ENCODE data around the gene DISC1.

DNA sequence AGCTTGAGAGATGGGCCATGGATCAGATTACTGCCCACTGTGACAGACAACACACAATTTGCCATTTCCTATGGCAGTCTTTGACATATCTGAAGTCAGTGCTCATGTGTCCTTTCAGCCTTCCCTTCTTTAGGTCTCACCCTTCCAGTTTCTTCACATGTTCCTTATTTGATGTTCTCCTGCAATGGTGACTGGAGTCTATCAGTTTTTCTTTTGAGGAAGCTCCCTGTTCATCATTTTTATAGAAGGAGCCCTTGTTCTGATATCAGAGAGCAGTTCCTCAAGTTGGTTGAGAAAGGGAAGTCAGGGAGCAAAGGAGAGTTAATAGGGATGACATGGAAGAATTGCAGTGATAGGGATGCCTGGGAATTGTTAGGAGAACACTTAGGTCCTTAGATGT, 42.2 kb downstream of the DISC1 start:
- TF ChIP-seq EZH2 (IDR thresholded peaks at IDR 0.05; ENCODE audit: borderline replicate concordance, low read length), result no peak
- TF ChIP-seq, protein P1, sequence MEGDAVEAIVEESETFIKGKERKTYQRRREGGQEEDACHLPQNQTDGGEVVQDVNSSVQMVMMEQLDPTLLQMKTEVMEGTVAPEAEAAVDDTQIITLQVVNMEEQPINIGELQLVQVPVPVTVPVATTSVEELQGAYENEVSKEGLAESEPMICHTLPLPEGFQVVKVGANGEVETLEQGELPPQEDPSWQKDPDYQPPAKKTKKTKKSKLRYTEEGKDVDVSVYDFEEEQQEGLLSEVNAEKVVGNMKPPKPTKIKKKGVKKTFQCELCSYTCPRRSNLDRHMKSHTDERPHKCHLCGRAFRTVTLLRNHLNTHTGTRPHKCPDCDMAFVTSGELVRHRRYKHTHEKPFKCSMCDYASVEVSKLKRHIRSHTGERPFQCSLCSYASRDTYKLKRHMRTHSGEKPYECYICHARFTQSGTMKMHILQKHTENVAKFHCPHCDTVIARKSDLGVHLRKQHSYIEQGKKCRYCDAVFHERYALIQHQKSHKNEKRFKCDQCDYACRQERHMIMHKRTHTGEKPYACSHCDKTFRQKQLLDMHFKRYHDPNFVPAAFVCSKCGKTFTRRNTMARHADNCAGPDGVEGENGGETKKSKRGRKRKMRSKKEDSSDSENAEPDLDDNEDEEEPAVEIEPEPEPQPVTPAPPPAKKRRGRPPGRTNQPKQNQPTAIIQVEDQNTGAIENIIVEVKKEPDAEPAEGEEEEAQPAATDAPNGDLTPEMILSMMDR (conservative IDR thresholded peaks at IDR 0.05 in 1 of 2, IDR thresholded peaks at IDR 0.05 in 1 of 2; ENCODE audit: extremely low read depth in 1 of 2, insufficient read depth in 1 of 2, low read depth in 1 of 2, low read length in 2 of 2), result no peak
